Progenitor cell of endocrine pancreas (in vitro differentiated cells): ENCODE results near the gene NYAP2. TPM values are rescaled to one million over a fixed set of nuclear protein-coding genes. Genes with fewer than 3 reads are reported as not detected.

Source experiments
- DNase-seq: peaks from one replicate; pipeline ENCODE4 v3.0.0; 2021; ENCODE audit warnings: low spot score; ENCODE audit not compliant: unreplicated experiment
- H3K27ac Mint-ChIP-seq: 2 replicates; pipeline ENCODE4 v1.8.0; 2021; ENCODE audit warnings: mild to moderate bottlenecking, moderate library complexity, mixed read lengths
- H3K27me3 Mint-ChIP-seq: 2 replicates; pipeline ENCODE4 v1.8.0; 2021; ENCODE audit warnings: mixed read lengths
- H3K36me3 Mint-ChIP-seq: 2 replicates; pipeline ENCODE4 v1.8.0; 2022; ENCODE audit warnings: mixed read lengths; ENCODE audit not compliant: insufficient read depth
- H3K4me1 Mint-ChIP-seq: 2 replicates; pipeline ENCODE4 v1.8.0; 2021; ENCODE audit warnings: low read depth, mixed read lengths
- H3K4me3 Mint-ChIP-seq: 2 replicates; pipeline ENCODE4 v1.8.0; 2021; ENCODE audit warnings: low read depth, mild to moderate bottlenecking, moderate library complexity, mixed read lengths
- H3K9me3 Mint-ChIP-seq: 2 replicates; pipeline ENCODE4 v1.8.0; 2021; ENCODE audit warnings: low read depth, mixed read lengths
- CTCF ChIP-seq: fragments of 200-600 bp; sonication (generic); IDR thresholded peaks from one replicate; pipeline ENCODE4 v1.5.0; 2021; ENCODE audit warnings: antibody characterized with exemption, mild to moderate bottlenecking; ENCODE audit not compliant: unreplicated experiment
- total RNA-seq: library from RNA; stranded (reverse); gene quantifications from 2 replicates; pipeline ENCODE4 v1.2.1, GENCODE V29; 2021

The NYAP2 gene
- total RNA-seq, 1 donor from 2014 or later: 0.10 TPM

DNA sequence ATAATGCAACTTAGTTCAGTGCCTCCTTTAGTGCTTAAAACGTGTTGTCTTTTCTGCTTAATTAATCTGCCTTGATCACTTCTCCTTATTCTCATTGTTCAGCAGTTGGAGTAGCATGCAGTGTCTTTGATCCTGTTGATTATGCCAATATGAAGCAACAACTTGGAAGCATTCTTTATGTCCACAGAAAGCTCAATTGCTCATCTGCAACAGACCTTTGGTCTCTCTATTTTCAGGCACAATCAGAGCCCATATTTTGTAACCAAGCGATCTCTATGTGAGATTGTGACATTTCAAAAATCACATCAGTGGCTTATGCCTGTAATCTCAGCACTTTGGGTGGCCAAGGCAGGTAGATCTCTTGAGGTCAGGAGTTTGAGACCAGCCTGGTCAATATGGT, 217.3 kb downstream of the NYAP2 start:
- Mint-ChIP-seq H3K27me3 (no peaks in the 10 kb centered on the region), H3K36me3 (no peaks in the 10 kb centered on the region), H3K4me1 (peaks cover 6% of the 10 kb centered on the region), H3K27ac (no peak overlapping the region), H3K9me3 (no peaks in the 10 kb centered on the region), H3K4me3 (no peak overlapping the region)
- DNase-seq: no peak
- TF ChIP-seq CTCF: no peak

DNA sequence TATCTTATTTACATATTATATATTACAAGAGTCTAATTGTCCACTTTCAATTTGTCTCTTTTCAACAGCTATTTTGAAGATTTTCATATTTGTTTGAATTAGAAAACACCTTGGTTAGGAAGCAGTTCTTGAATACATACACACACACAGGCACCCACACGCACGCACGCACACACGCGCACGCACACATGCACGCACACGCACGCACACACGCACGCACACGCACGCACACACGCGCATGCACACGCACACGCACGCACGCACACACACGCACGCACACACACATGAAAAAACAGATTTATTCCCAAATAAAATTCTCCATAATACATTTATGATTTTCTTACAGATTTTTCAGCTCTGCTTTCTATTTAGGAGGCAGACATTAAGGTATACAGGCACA, 220.7 kb downstream of the NYAP2 start:
- DNase-seq: no peak
- Mint-ChIP-seq H3K9me3 (no peaks in the 10 kb centered on the region), H3K27me3 (no peaks in the 10 kb centered on the region), H3K4me3 (no peak overlapping the region), H3K27ac (no peak overlapping the region), H3K4me1 (peaks cover 6% of the 10 kb centered on the region), H3K36me3 (no peaks in the 10 kb centered on the region)
- no peak for TF ChIP-seq CTCF

DNA sequence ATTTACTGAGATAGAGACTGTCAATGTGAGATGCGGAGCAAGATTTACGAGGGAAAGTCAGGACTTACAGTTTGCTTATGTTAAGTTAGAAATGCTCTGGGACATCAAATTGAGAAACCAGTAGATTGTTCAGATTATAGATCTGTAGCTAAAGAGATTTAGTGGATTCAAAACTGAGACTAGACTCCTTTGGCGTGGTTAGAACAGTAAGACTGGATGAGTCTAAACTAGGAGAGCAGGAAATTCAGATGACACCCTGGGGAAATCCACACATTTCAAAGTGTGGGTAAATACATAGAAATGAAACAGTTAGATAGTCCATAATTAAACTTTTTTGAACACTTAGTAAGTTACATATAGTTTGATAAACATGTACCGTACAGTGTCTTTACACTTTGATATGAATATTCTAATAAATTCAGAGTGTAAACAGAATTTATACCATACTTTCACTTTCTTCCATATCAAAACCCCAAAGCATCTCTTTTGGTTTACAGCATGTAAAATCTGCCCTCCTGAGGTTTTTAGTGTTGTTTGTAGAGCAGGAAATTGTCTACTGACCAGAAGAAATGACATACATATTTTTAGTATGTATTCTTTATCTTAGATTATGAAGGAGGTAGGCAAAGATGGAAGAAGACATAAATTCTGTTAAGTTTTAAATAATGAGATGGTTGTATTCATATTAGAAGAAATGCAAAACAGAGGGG, 231.5 kb downstream of the NYAP2 start:
- Mint-ChIP-seq H3K27ac (no peak overlapping the region), H3K4me3 (no peak overlapping the region)
- no peak for DNase-seq

DNA sequence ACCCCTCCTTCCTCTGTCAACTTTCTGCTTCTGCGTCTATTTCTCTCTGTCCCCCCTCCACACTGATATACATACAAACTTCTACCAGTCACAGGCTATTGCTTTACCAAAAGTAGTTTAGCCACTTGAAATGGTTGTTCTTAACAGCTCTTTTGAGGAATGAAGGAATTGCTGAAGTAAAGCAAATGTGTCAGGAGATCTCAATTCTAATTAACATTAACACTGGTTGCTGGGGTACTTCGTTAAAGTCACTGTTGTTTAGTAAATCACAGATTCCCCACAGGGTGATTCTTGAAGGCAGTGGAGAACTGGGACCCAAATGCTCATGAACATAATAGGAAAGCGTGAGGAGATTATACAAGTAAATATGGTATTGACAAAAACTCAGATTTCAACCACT, 232.8 kb downstream of the NYAP2 start:
- Mint-ChIP-seq H3K9me3 (no peaks in the 10 kb centered on the region), H3K4me3 (no peak overlapping the region), H3K27me3 (peaks cover 5% of the 10 kb centered on the region), H3K36me3 (no peaks in the 10 kb centered on the region), H3K27ac (no peak overlapping the region), H3K4me1 (no peaks in the 10 kb centered on the region)
- no peak for DNase-seq
- no peak for TF ChIP-seq CTCF

More for the DNA sequence above, 231.5 kb downstream of the NYAP2 start:
- Mint-ChIP-seq H3K36me3 (no peaks in the 10 kb centered on the region), H3K9me3 (no peaks in the 10 kb centered on the region), H3K4me1 (no peaks in the 10 kb centered on the region), H3K27me3 (peaks cover 5% of the 10 kb centered on the region)
- TF ChIP-seq CTCF: no peak

DNA sequence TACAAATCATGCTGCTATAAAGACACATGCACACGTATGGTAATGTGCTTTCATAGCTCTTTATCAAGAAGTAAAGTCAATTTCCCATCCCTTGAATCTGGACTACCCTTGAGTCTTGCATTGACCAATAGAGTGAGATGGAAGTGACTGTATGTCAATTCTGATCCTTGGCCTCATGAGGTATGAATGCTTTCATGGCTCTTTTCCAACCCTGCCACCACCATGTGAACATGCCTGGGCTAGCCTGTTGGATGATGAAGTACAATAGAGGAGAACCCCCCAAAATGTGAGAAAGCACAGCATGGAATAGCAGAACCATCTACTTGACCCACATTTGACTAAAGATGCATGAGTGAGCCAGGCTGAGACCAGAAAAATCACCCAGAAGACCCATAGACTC, 237.0 kb downstream of the NYAP2 start:
- Mint-ChIP-seq H3K4me3 (no peak overlapping the region), H3K27ac (no peak overlapping the region), H3K9me3 (no peaks in the 10 kb centered on the region), H3K27me3 (no peaks in the 10 kb centered on the region), H3K36me3 (no peaks in the 10 kb centered on the region), H3K4me1 (no peaks in the 10 kb centered on the region)
- TF ChIP-seq CTCF: no peak
- no peak for DNase-seq
